K562 (cell line): Measurements from ENCODE around the gene NIM1K. TPM values are rescaled to one million over a fixed set of nuclear protein-coding genes. Genes with fewer than 3 reads are reported as not detected.
A peak's percentile ranks its signal among the peaks of the same experiment; 100 is the strongest.

Source experiments
- BHLHE40 ChIP-seq: IDR thresholded peaks from 2 replicates; pipeline ENCODE4 v1.6.1; 2011; ENCODE audit warnings: low read length, improper control_type of control experiment
- C11orf30 ChIP-seq: fragments of 450-650 bp; IDR thresholded peaks from 2 replicates; pipeline ENCODE4 v1.6.1; 2016; ENCODE audit warnings: low read depth, mild to moderate bottlenecking
- ETV1 ChIP-seq: fragments of 450-650 bp; conservative IDR thresholded peaks from 2 replicates; pipeline ENCODE4 v1.6.1; 2016; ENCODE audit warnings: missing genetic modification characterization, control low read depth, low read depth, missing compliant biosample characterization
- MAFG ChIP-seq: fragments of 450-650 bp; conservative IDR thresholded peaks from 2 replicates; pipeline ENCODE4 v1.6.1; 2016; ENCODE audit warnings: missing genetic modification characterization, missing compliant biosample characterization
- MEIS2 ChIP-seq: fragments of 450-650 bp; IDR thresholded peaks from 2 replicates; pipeline ENCODE4 v1.6.1; 2014; ENCODE audit warnings: mild to moderate bottlenecking; ENCODE audit not compliant: partially characterized antibody
- SAP30 ChIP-seq: fragments of 200-600 bp; sonication (generic); IDR thresholded peaks from 2 replicates; pipeline ENCODE4 v1.6.1; 2012; ENCODE audit warnings: borderline replicate concordance, low read depth, mild to moderate bottlenecking, moderate library complexity, low read length, control low read depth, inconsistent platforms; ENCODE audit not compliant: insufficient read depth, poor library complexity, severe bottlenecking
- TSHZ1 ChIP-seq: fragments of 250-450 bp; sonication (Bioruptor Pico); IDR thresholded peaks from 2 replicates; pipeline ENCODE4 v1.4.0; 2020; ENCODE audit warnings: mild to moderate bottlenecking, moderate library complexity
- USF2 ChIP-seq: sonication (generic); formaldehyde crosslinking; IDR thresholded peaks from 2 replicates; pipeline ENCODE4 v1.5.0; 2020; ENCODE audit warnings: missing genetic modification reagents
- ZBTB40 ChIP-seq, 2 experiments: fragments of 450-650 bp in 1 of 2; sonication (generic) in 1 of 2; formaldehyde crosslinking in 1 of 2; IDR thresholded peaks; 2 replicates each; pipeline versions ENCODE4 v1.7.1 to v1.9.0; 2016 to 2022; ENCODE audit warnings: inconsistent platforms in 1 of 2, mild to moderate bottlenecking in 1 of 2, missing genetic modification reagents in 1 of 2
- ZNF133 ChIP-seq: fragments of 250-450 bp; sonication (Bioruptor Pico); IDR thresholded peaks from 2 replicates; pipeline ENCODE4 v1.4.0; 2020; ENCODE audit warnings: mild to moderate bottlenecking
- ZNF217 ChIP-seq: sonication (generic); formaldehyde crosslinking; IDR thresholded peaks from 2 replicates; pipeline ENCODE4 v1.8.0; 2022; ENCODE audit warnings: mild to moderate bottlenecking, missing genetic modification reagents
- ZNF57 ChIP-seq: fragments of 450-650 bp; formaldehyde crosslinking; IDR thresholded peaks from 2 replicates; pipeline ENCODE4 v1.4.0; 2020; ENCODE audit warnings: mild to moderate bottlenecking, moderate library complexity
- polyA plus RNA-seq, 8 experiments: library from polyadenylated mRNA; depleted of rRNA in 4 of 8; stranded (reverse) in 5 of 8; unstranded in 3 of 8; fragments of >200 nt; fragmentation: Nextera tagmentation in 2 of 8; fragmentation: Illumina TruSeq in 1 of 8; extraction: Ambion mirVana in 2 of 8; extraction: Trizol in 1 of 8; gene quantifications; 2 replicates each; pipeline versions ENCODE4 v1.2.1 to v1.2.3, GENCODE V29; 2011 to 2014; ENCODE audit warnings: inconsistent platforms in 1 of 8, missing spikeins in 1 of 8
- total RNA-seq, 7 experiments: library from RNA; depleted of rRNA in 6 of 7; stranded (reverse); fragments of >200 nt in 6 of 7; fragmentation: Illumina TruSeq in 2 of 7; extraction: Trizol in 2 of 7; gene quantifications; 2 replicates each; pipeline versions ENCODE4 v1.2.1 to v1.2.3, GENCODE V29; 2011 to 2021; ENCODE audit warnings: low replicate concordance in 1 of 7

Gene NIM1K
- total and polyA plus RNA-seq, 9 of the 15 experiments (the other 6 are each of a cell fraction or from before 2014, with no cell fraction given): 0.03 to 0.34 (median 0.08) TPM; not detected in 3

GRCh38 chr5:43313035-43313853 is 121.2 kb downstream of the NIM1K start, which contains the start of gene HMGCS1 (continued):
- TF ChIP-seq ZBTB40 (IDR thresholded peaks at IDR 0.05): peak; percentile 35; the same call in 1 of the 2 replicates
- TF ChIP-seq ZBTB40 (CRISPR knock-in tag; IDR thresholded peaks at IDR 0.05): no peak
- TF ChIP-seq ZNF133 (CRISPR knock-in tag): no peak
- peak; percentile 19; the same call in 1 of the 2 replicates for TF ChIP-seq USF2
- TF ChIP-seq ETV1 (tag): peak; percentile 40
- peak; percentile 73; the same call in 1 of the 2 replicates for TF ChIP-seq ZNF57 (CRISPR knock-in tag)
- no peak for TF ChIP-seq TSHZ1 (CRISPR knock-in tag)
- peak; percentile 46 for TF ChIP-seq MEIS2
- no peak for TF ChIP-seq ZNF217 (CRISPR knock-in tag)
- peak; percentile 39; the same call in 1 of the 2 replicates for TF ChIP-seq MAFG (tag)
- peak; percentile 99 for TF ChIP-seq BHLHE40
- peak; percentile 43 for TF ChIP-seq SAP30
- TF ChIP-seq C11orf30: peak; percentile 70
